ENCODE measurements around the gene CHST11.

DNA sequence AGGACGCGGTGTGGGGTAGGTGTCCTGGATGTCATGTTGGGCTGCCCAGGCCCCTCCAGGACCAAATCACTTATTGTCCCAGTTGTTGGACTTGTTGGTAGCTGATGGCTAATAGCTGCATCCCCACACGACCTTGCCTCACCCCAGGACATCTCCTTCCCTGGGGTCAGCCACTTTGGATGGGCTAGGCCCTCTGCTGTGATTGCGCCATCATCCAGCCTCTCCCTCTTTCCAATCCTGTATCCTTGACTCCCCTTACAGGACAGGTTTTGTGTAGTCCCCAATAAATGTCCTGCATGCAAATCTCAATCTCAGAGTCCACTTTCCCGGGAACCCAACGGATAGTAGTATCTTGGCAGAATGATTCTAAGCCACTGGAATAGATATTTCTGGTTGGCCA lies 43.4 kb upstream of the CHST11 start:
- TF ChIP-seq CTCF (IDR thresholded peaks at IDR 0.05) (no peak), POLR2A (IDR thresholded peaks at IDR 0.05) (no peak)
